T-helper 2 cell (primary cell): ENCODE data around the gene FBXO15.

ENCODE experiments used
- DNase-seq, 5 experiments: peaks; one replicate each; pipeline versions ENCODE4 v3.0.0 to v3.0.0-alpha.2; 2012 to 2022

FBXO15 gene

GRCh38 chr18:74110149-74110548 lies 37.5 kb downstream of the FBXO15 start:
- DNase-seq = peak in 1 of 5 experiments; percentile 9

GRCh38 chr18:74108460-74108859 lies 39.2 kb downstream of the FBXO15 start:
- DNase-seq = peak in 1 of 5 experiments; percentile 14

- DNase-seq = no peak
Observed at GRCh38 chr18:74097803-74098202, 49.8 kb downstream of the FBXO15 start.

- DNase-seq = no peak
Observed at GRCh38 chr18:74092922-74093321, 54.7 kb downstream of the FBXO15 start.

GRCh38 chr18:74084184-74084855 lies 63.3 kb downstream of the FBXO15 start:
- no peak for DNase-seq

- DNase-seq = no peak
Observed at GRCh38 chr18:74083557-74083952, 64.1 kb downstream of the FBXO15 start.

- DNase-seq = peak in 1 of 5 experiments; percentile 15
Observed at GRCh38 chr18:74082742-74083556, 64.7 kb downstream of the FBXO15 start.

GRCh38 chr18:74081966-74082741 lies 65.5 kb downstream of the FBXO15 start:
- peak in 3 of 5 experiments; percentile 13 to 80 (median 32) for DNase-seq

GRCh38 chr18:74078257-74078656 lies 69.4 kb downstream of the FBXO15 start:
- no peak for DNase-seq

- DNase-seq = no peak
Observed at GRCh38 chr18:74074668-74075564, 72.7 kb downstream of the FBXO15 start.

GRCh38 chr18:74073957-74074667 lies 73.5 kb downstream of the FBXO15 start:
- no peak for DNase-seq

- DNase-seq = no peak
Observed at GRCh38 chr18:74069178-74070050, 78.2 kb downstream of the FBXO15 start.

GRCh38 chr18:74068296-74068695 lies 79.3 kb downstream of the FBXO15 start:
- no peak for DNase-seq

GRCh38 chr18:74066018-74066417 lies 81.6 kb downstream of the FBXO15 start:
- peak in 1 of 5 experiments; percentile 21 for DNase-seq

GRCh38 chr18:74065366-74065765 lies 82.3 kb downstream of the FBXO15 start:
- DNase-seq = peak in 1 of 5 experiments; percentile 13

GRCh38 chr18:74064510-74064909 lies 83.1 kb downstream of the FBXO15 start:
- DNase-seq = peak in 1 of 5 experiments; percentile 69

- no peak for DNase-seq
Observed at GRCh38 chr18:74063557-74063956, 84.1 kb downstream of the FBXO15 start.

- DNase-seq = peak in 1 of 5 experiments; percentile 12
Observed at GRCh38 chr18:74063023-74063422, 84.6 kb downstream of the FBXO15 start.

GRCh38 chr18:74062037-74062436 lies 85.6 kb downstream of the FBXO15 start:
- no peak for DNase-seq

- DNase-seq = no peak
Observed at GRCh38 chr18:74060579-74060978, 87.1 kb downstream of the FBXO15 start.
